Measurements from ENCODE around the gene PCNP. TPM values are rescaled to one million over a fixed set of nuclear protein-coding genes. Genes with fewer than 3 reads are reported as not detected.
A peak's percentile ranks its signal among the peaks of the same experiment; 100 is the strongest.

PCNP gene
- total and polyA plus RNA-seq, 2 donors (not counting 3 experiments of a cell fraction or from before 2014, with no cell fraction given): 22.7 to 137 TPM

- H3K4me3 ChIP-seq (replicated peaks in 1 of 3; ENCODE audit: insufficient read depth in 1 of 3, low read depth in 1 of 3, low read length in 3 of 3): peak within 1 kb of the TSS; percentile 97 to 98 (median 98)
- peak within 1 kb of the TSS; percentile 87 for H2AFZ ChIP-seq (ENCODE audit: low read depth, low read length)
- peaks cover 0 to 10% of the 10 kb centered on the region in 2 experiments for H3K27me3 ChIP-seq (ENCODE audit: control insufficient read depth in 2 of 2, insufficient read depth in 2 of 2, low read length in 2 of 2)
- peak; percentile 95 for DNase-seq (ENCODE audit: low read depth, low spot score)
- peaks cover 4% of the 10 kb centered on the region for H4K20me1 ChIP-seq (replicated peaks; ENCODE audit: control insufficient read depth, extremely low read depth, insufficient read depth, low read length)
- intact Hi-C loops (cut with micrococcal nuclease): loop anchor here (1.0 to 10.0 kb wide), 4 partner anchors 12 to 667 kb away; partner anchors contain the start of gene SENP7
- ChIA-PET POLR2A (interaction anchor here (0.6 to 1.0 kb wide), 4 partner anchors 41 to 145 kb away, joined by 3 to 4 read pairs (median 4); no protein-coding TSS in a partner anchor), CTCF (interaction anchor here (0.5 to 2.3 kb wide), 4 partner anchors 12 to 667 kb away, joined by 3 to 20 read pairs (median 3); partner anchors contain the start of gene PCNP)
- H3K9me1 ChIP-seq (replicated peaks; ENCODE audit: control insufficient read depth, extremely low read depth, insufficient read depth, low read length): no peaks in the 10 kb centered on the region
- peaks cover 2 to 13% of the 10 kb centered on the region in 2 experiments for H3K36me3 ChIP-seq (ENCODE audit: control insufficient read depth in 2 of 2, extremely low read depth in 1 of 2, insufficient read depth in 2 of 2, low read length in 2 of 2)
- peak within 1 kb of the TSS; percentile 91 for H3K4me2 ChIP-seq (ENCODE audit: insufficient read depth, low read length)
- no peaks in the 10 kb centered on the region for H3K9me3 ChIP-seq (replicated peaks; ENCODE audit: control insufficient read depth, insufficient read depth, low read length)
- TSS peak; percentile 62 for BruUV-seq (replicated peaks)
- peak within 1 kb of the TSS; percentile 89 for H3K27ac ChIP-seq (ENCODE audit: insufficient read depth, low read depth, low read length)
- peak within 1 kb of the TSS; percentile 96 for H3K9ac ChIP-seq (replicated peaks; ENCODE audit: extremely low read depth, insufficient read depth, low read length)
- H3K4me1 ChIP-seq (ENCODE audit: control insufficient read depth, extremely low read depth, insufficient read depth, low read length): peaks cover 10% of the 10 kb centered on the region
- peaks cover 48% of the 10 kb centered on the region for H3K79me2 ChIP-seq (ENCODE audit: control insufficient read depth, insufficient read depth, low read length)
- peak; percentile 90 for FAIRE-seq
- TF ChIP-seq POLR2AphosphoS5 (IDR thresholded peaks at IDR 0.05; ENCODE audit: insufficient read depth, low read depth, low read length): peak; percentile 91
- peak; percentile 7 for TF ChIP-seq MAX (IDR thresholded peaks at IDR 0.05; ENCODE audit: insufficient read depth, insufficient read length)
- TF ChIP-seq POLR2A (IDR thresholded peaks at IDR 0.05; ENCODE audit: low read depth, low read length): peak; percentile 94
- TF ChIP-seq EZH2 (IDR thresholded peaks at IDR 0.05; ENCODE audit: borderline replicate concordance, low read depth, low read length, severe bottlenecking): no peak
- dilution Hi-C loops (cut with MboI; ENCODE audit: extremely low pct_ligation_motif_present, low sequenced_read_pairs): no loop called here
Measured at GRCh38 chr3:101561630-101562328, 12.2 kb upstream of the PCNP start, which contains the start of gene TRMT10C. TRMT10C (plus strand) TSS chr3:101561868; CDS start chr3:101564782, 2,914 bp downstream.
